GM19035 (cell line): ENCODE data around the gene UBAC1.
"Not testable (repeated sequence)": the region's sequence is repeated elsewhere in the genome, so short reads cannot be mapped to it uniquely, and the experiment has no call there.

Source experiments
- ATAC-seq: cut with Tn5 transposase; IDR thresholded peaks from one replicate; pipeline ENCODE4 v1.9.1; 2021; ENCODE audit not compliant: unreplicated experiment

UBAC1 gene

GRCh38 chr9:135923508-135923907, 37.7 kb downstream of the UBAC1 start:
- ATAC-seq = no peak

GRCh38 chr9:135921749-135922310, 39.3 kb downstream of the UBAC1 start:
- no peak for ATAC-seq

- ATAC-seq = no peak
These were observed 40.1 kb downstream of the UBAC1 start for GRCh38 chr9:135920973-135921585.

GRCh38 chr9:135920256-135920930, 40.8 kb downstream of the UBAC1 start:
- ATAC-seq = no peak

- ATAC-seq = no peak
These were observed 41.8 kb downstream of the UBAC1 start for GRCh38 chr9:135919318-135919890.

- not testable (repeated sequence) for ATAC-seq
These were observed 44.9 kb downstream of the UBAC1 start for GRCh38 chr9:135916227-135916626.

GRCh38 chr9:135914921-135915320, 46.3 kb downstream of the UBAC1 start:
- ATAC-seq = no peak

- ATAC-seq = not testable (repeated sequence)
These were observed 49.9 kb downstream of the UBAC1 start for GRCh38 chr9:135911233-135911632.

GRCh38 chr9:135910757-135911156, 50.4 kb downstream of the UBAC1 start:
- ATAC-seq = no peak

GRCh38 chr9:135910216-135910615, 51.0 kb downstream of the UBAC1 start:
- no peak for ATAC-seq

- no peak for ATAC-seq
These were observed 51.8 kb downstream of the UBAC1 start for GRCh38 chr9:135909371-135909770.

GRCh38 chr9:135908754-135909204, 52.4 kb downstream of the UBAC1 start:
- no peak for ATAC-seq

GRCh38 chr9:135908093-135908753, 53.0 kb downstream of the UBAC1 start:
- peak; percentile 10 for ATAC-seq

- peak; percentile 75 for ATAC-seq
These were observed 53.6 kb downstream of the UBAC1 start, which contains the start of gene CAMSAP1 for GRCh38 chr9:135907431-135908092. TSS of gene CAMSAP1 (minus strand) at chr9:135907546. CDS start at chr9:135907159, 387 bp downstream.

- peak; percentile 51 for ATAC-seq
These were observed 54.2 kb downstream of the UBAC1 start for GRCh38 chr9:135907006-135907430.

GRCh38 chr9:135906291-135907005, 54.7 kb downstream of the UBAC1 start:
- ATAC-seq = peak; percentile 13

- no peak for ATAC-seq
These were observed 55.6 kb downstream of the UBAC1 start for GRCh38 chr9:135905380-135906258.

- no peak for ATAC-seq
These were observed 57.2 kb downstream of the UBAC1 start for GRCh38 chr9:135903786-135904520.

- ATAC-seq = no peak
These were observed 57.9 kb downstream of the UBAC1 start for GRCh38 chr9:135903358-135903656.
